GM12874 (cell line): Measurements from ENCODE around the gene PRPH.

Experiments
- CTCF ChIP-seq: IDR thresholded peaks from 2 replicates; pipeline ENCODE4 v1.5.1; 2011; ENCODE audit warnings: low read depth, mild to moderate bottlenecking, control low read depth, low read length, moderate library complexity; ENCODE audit not compliant: insufficient read depth

Gene PRPH

GRCh38 chr12:49295082-49295936 is at the start of gene PRPH:
Gene PRPH, plus strand, starts transcription at chr12:49295147. Its CDS starts 54 bp downstream, at chr12:49295201.
- no peak for TF ChIP-seq CTCF

GRCh38 chr12:49251357-49251756 is 43.6 kb upstream of the PRPH start:
- no peak for TF ChIP-seq CTCF

- no peak for TF ChIP-seq CTCF
Measured at GRCh38 chr12:49253033-49253623, 41.8 kb upstream of the PRPH start.

- TF ChIP-seq CTCF = no peak
Measured at GRCh38 chr12:49255857-49256637, 38.9 kb upstream of the PRPH start.

- no peak for TF ChIP-seq CTCF
Measured at GRCh38 chr12:49259452-49259851, 35.5 kb upstream of the PRPH start.

- TF ChIP-seq CTCF = no peak
Measured at GRCh38 chr12:49260166-49260565, 34.8 kb upstream of the PRPH start.
